ENCODE results near the gene TP53RK. TPM values are rescaled to one million over a fixed set of nuclear protein-coding genes. Genes with fewer than 3 reads are reported as not detected.

TP53RK gene
- total and polyA plus RNA-seq, 2 of the 13 experiments (the other 11 are each of a cell fraction or from before 2014, with no cell fraction given) = 12.9 to 25.5 TPM

DNA sequence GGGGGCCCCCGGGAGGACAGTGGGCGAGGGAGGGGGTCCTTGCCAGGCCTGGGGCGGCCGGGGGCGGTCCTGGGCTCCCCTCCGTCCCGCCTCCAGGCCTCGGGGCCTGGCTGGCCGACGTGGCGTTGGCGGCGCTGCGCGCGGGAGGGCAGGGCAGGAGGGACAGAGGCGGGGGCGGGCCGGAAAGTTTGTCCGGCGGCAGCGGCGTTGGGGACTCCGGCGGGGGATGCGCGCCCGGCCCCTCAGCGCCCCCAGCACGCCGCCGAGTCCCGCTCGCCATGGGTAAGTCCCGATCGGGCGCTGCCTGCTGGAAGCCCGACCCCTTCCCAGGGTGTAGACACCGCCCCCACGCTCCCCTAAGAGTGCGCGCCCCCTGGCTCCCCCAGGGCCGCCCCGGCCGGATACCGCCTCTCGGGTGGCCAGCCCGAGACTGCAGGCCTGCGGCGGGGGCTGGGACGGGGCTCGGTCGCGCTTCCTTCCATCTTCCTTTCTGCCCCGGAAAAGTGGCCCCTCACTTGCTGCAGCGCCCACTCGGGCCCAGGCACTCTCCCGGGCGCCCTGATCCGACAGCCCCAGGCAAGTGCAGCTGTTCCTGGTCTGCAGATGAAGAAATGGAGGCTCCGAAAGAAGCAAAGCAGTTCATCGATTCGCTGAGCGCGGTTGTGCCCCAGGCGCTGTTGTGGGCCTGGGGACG, 20.4 kb upstream of the TP53RK start, which contains the start of gene SLC2A10 (continued):
- TF ChIP-seq, protein P1, sequence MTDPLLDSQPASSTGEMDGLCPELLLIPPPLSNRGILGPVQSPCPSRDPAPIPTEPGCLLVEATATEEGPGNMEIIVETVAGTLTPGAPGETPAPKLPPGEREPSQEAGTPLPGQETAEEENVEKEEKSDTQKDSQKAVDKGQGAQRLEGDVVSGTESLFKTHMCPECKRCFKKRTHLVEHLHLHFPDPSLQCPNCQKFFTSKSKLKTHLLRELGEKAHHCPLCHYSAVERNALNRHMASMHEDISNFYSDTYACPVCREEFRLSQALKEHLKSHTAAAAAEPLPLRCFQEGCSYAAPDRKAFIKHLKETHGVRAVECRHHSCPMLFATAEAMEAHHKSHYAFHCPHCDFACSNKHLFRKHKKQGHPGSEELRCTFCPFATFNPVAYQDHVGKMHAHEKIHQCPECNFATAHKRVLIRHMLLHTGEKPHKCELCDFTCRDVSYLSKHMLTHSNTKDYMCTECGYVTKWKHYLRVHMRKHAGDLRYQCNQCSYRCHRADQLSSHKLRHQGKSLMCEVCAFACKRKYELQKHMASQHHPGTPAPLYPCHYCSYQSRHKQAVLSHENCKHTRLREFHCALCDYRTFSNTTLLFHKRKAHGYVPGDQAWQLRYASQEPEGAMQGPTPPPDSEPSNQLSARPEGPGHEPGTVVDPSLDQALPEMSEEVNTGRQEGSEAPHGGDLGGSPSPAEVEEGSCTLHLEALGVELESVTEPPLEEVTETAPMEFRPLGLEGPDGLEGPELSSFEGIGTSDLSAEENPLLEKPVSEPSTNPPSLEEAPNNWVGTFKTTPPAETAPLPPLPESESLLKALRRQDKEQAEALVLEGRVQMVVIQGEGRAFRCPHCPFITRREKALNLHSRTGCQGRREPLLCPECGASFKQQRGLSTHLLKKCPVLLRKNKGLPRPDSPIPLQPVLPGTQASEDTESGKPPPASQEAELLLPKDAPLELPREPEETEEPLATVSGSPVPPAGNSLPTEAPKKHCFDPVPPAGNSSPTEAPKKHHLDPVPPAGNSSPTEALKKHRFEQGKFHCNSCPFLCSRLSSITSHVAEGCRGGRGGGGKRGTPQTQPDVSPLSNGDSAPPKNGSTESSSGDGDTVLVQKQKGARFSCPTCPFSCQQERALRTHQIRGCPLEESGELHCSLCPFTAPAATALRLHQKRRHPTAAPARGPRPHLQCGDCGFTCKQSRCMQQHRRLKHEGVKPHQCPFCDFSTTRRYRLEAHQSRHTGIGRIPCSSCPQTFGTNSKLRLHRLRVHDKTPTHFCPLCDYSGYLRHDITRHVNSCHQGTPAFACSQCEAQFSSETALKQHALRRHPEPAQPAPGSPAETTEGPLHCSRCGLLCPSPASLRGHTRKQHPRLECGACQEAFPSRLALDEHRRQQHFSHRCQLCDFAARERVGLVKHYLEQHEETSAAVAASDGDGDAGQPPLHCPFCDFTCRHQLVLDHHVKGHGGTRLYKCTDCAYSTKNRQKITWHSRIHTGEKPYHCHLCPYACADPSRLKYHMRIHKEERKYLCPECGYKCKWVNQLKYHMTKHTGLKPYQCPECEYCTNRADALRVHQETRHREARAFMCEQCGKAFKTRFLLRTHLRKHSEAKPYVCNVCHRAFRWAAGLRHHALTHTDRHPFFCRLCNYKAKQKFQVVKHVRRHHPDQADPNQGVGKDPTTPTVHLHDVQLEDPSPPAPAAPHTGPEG (CRISPR knock-in tag; IDR thresholded peaks at IDR 0.05) = peak; percentile 75
- TF ChIP-seq ZNF746 (CRISPR knock-in tag; IDR thresholded peaks at IDR 0.05) (no peak; the same call in 1 of the 2 replicates), ZFY (CRISPR knock-in tag; IDR thresholded peaks at IDR 0.05) (peak; percentile 97), MAF1 (CRISPR knock-in tag; IDR thresholded peaks at IDR 0.05; ENCODE audit: borderline replicate concordance) (peak; percentile 77; the same call in 1 of the 2 replicates), CSRNP1 (CRISPR knock-in tag; IDR thresholded peaks at IDR 0.05) (peak; percentile 62; the same call in 1 of the 2 replicates), FOXK2 (IDR thresholded peaks at IDR 0.05) (no peak), ZNF572 (CRISPR knock-in tag; IDR thresholded peaks at IDR 0.05) (peak; percentile 69; the same call in 1 of the 2 replicates), STAG1 (CRISPR knock-in tag; IDR thresholded peaks at IDR 0.05) (0 out of 2 replicates have a peak, but pooled peaks have one; percentile 19), ZNF264 (CRISPR knock-in tag; IDR thresholded peaks at IDR 0.05) (peak; percentile 67), PHF8 (CRISPR knock-in tag; IDR thresholded peaks at IDR 0.05) (peak; percentile 99), HDAC2 (CRISPR knock-in tag; IDR thresholded peaks at IDR 0.05) (no peak; the same call in 1 of the 2 replicates), ZBTB7A (CRISPR knock-in tag; IDR thresholded peaks at IDR 0.05) (peak; percentile 65), SCMH1 (CRISPR knock-in tag; IDR thresholded peaks at IDR 0.05; ENCODE audit: borderline replicate concordance) (no peak), ZNF510 (CRISPR knock-in tag; IDR thresholded peaks at IDR 0.05; ENCODE audit: low read depth) (peak; percentile 15; the same call in 1 of the 2 replicates), MTF2 (CRISPR knock-in tag; IDR thresholded peaks at IDR 0.05; ENCODE audit: borderline replicate concordance) (peak; percentile 92; the same call in 1 of the 2 replicates), POLR2G (IDR thresholded peaks at IDR 0.05; ENCODE audit: low read depth, low read length) (peak; percentile 88)
- TF ChIP-seq, protein P2, sequence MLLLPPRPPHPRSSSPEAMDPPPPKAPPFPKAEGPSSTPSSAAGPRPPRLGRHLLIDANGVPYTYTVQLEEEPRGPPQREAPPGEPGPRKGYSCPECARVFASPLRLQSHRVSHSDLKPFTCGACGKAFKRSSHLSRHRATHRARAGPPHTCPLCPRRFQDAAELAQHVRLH (CRISPR knock-in tag; IDR thresholded peaks at IDR 0.05; ENCODE audit: borderline replicate concordance, low read depth) = 0 out of 2 replicates have a peak, but pooled peaks have one; percentile 59
- TF ChIP-seq, protein P3, sequence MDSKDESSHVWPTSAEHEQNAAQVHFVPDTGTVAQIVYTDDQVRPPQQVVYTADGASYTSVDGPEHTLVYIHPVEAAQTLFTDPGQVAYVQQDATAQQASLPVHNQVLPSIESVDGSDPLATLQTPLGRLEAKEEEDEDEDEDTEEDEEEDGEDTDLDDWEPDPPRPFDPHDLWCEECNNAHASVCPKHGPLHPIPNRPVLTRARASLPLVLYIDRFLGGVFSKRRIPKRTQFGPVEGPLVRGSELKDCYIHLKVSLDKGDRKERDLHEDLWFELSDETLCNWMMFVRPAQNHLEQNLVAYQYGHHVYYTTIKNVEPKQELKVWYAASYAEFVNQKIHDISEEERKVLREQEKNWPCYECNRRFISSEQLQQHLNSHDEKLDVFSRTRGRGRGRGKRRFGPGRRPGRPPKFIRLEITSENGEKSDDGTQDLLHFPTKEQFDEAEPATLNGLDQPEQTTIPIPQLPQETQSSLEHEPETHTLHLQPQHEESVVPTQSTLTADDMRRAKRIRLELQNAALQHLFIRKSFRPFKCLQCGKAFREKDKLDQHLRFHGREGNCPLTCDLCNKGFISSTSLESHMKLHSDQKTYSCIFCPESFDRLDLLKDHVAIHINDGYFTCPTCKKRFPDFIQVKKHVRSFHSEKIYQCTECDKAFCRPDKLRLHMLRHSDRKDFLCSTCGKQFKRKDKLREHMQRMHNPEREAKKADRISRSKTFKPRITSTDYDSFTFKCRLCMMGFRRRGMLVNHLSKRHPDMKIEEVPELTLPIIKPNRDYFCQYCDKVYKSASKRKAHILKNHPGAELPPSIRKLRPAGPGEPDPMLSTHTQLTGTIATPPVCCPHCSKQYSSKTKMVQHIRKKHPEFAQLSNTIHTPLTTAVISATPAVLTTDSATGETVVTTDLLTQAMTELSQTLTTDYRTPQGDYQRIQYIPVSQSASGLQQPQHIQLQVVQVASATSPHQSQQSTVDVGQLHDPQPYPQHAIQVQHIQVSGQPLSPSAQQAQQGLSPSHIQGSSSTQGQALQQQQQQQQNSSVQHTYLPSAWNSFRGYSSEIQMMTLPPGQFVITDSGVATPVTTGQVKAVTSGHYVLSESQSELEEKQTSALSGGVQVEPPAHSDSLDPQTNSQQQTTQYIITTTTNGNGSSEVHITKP (CRISPR knock-in tag; IDR thresholded peaks at IDR 0.05; ENCODE audit: low read depth) = peak; percentile 50; the same call in 1 of the 2 replicates

All from HepG2 (cell line).